ENCODE data around the gene RASGRP2.

RASGRP2 gene

GRCh38 chr11:64751580-64751979 is 7.6 kb upstream of the RASGRP2 start:
- Histone ChIP-seq H2BK12ac (ENCODE audit: low read length) (no peak overlapping the region), H3K79me2 (ENCODE audit: control insufficient read depth, insufficient read depth, low read length, poor library complexity) (no peaks in the 10 kb centered on the region), H3K9ac (ENCODE audit: low read length) (no peak overlapping the region), H3K4ac (ENCODE audit: low read depth, low read length) (no peak overlapping the region), H2AK5ac (ENCODE audit: low read length) (no peak overlapping the region), H3K4me3 (ENCODE audit: low read depth, low read length) (no peak overlapping the region), H2BK5ac (ENCODE audit: low read depth, low read length, poor library complexity) (no peak overlapping the region), H4K8ac (ENCODE audit: low read depth, low read length) (no peak overlapping the region), H3K79me1 (ENCODE audit: low read length) (no peaks in the 10 kb centered on the region), H3K27me3 (ENCODE audit: insufficient read depth, low read length) (peaks cover under 1% of the 10 kb centered on the region), H3K4me2 (ENCODE audit: low read length) (no peak overlapping the region), H3K18ac (ENCODE audit: low read length) (no peak overlapping the region), H2AFZ (ENCODE audit: insufficient read depth, low read length, poor library complexity) (no peak overlapping the region), H3K36me3 (ENCODE audit: control insufficient read depth in 1 of 2, insufficient read depth in 2 of 2, low read length in 2 of 2) (no peaks in the 10 kb centered on the region), H2BK120ac (ENCODE audit: insufficient read depth, low read length, poor library complexity) (no peak overlapping the region), H3K14ac (ENCODE audit: low read length) (no peak overlapping the region), H4K12ac (ENCODE audit: low read depth, low read length) (no peak overlapping the region), H3K9me3 (ENCODE audit: insufficient read depth, low read depth, low read length) (no peaks in the 10 kb centered on the region), H4K91ac (ENCODE audit: low read depth, low read length) (no peak overlapping the region), H3K4me1 (ENCODE audit: control insufficient read depth in 1 of 2, insufficient read depth in 2 of 2, low read length in 2 of 2) (no peaks in the 10 kb centered on the region), H3K23ac (ENCODE audit: low read length) (no peak overlapping the region), H3K27ac (ENCODE audit: low read depth, low read length) (no peak overlapping the region)
- DNase-seq = no peak
- no CpG with 5 or more reads among the region's 9 CpGs for WGBS (ENCODE audit: extremely low coverage, insufficient coverage, insufficient read length)

DNA sequence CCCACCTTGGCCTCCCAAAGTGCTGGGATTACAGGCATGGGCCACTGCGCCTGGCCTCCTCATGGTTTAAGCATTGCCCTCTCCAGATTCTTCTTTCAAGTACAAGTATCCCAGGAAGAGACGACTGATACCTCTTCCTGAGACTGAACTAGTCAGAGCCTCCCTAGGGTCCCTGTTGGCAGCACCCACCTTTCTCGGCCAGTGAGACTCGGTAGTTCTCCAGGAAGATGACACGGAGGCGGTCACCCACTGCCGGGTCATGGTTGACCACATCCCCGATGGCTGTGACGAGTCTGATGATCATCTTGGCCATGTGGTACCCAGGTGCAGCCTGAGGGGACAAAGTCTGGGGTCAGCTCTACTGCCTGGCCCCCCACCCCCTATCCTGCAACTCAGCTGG is 7.2 kb upstream of the RASGRP2 start:
- no peak overlapping the region for H3K4me3 ChIP-seq (ENCODE audit: low read depth, low read length)
- no peak overlapping the region for H3K27ac ChIP-seq (ENCODE audit: low read depth, low read length)
- H3K36me3 ChIP-seq (ENCODE audit: control insufficient read depth in 1 of 2, insufficient read depth in 2 of 2, low read length in 2 of 2) = no peaks in the 10 kb centered on the region
- no peak overlapping the region for H3K9ac ChIP-seq (ENCODE audit: low read length)
- no peak overlapping the region for H2BK120ac ChIP-seq (ENCODE audit: insufficient read depth, low read length, poor library complexity)
- peaks cover 2% of the 10 kb centered on the region for H3K27me3 ChIP-seq (ENCODE audit: insufficient read depth, low read length)
- no peak overlapping the region for H4K8ac ChIP-seq (ENCODE audit: low read depth, low read length)
- no peaks in the 10 kb centered on the region for H3K9me3 ChIP-seq (ENCODE audit: insufficient read depth, low read depth, low read length)
- H3K18ac ChIP-seq (ENCODE audit: low read length) = no peak overlapping the region
- no peak overlapping the region for H2AFZ ChIP-seq (ENCODE audit: insufficient read depth, low read length, poor library complexity)
- H4K12ac ChIP-seq (ENCODE audit: low read depth, low read length) = no peak overlapping the region
- H3K79me2 ChIP-seq (ENCODE audit: control insufficient read depth, insufficient read depth, low read length, poor library complexity) = no peaks in the 10 kb centered on the region
- DNase-seq = no peak
- H3K79me1 ChIP-seq (ENCODE audit: low read length) = no peaks in the 10 kb centered on the region
- no peak overlapping the region for H3K14ac ChIP-seq (ENCODE audit: low read length)
- no CpG with 5 or more reads among the region's 9 CpGs for WGBS (ENCODE audit: extremely low coverage, insufficient coverage, insufficient read length)
- H3K4ac ChIP-seq (ENCODE audit: low read depth, low read length) = no peak overlapping the region
- H3K4me2 ChIP-seq (ENCODE audit: low read length) = no peak overlapping the region
- H2BK5ac ChIP-seq (ENCODE audit: low read depth, low read length, poor library complexity) = no peak overlapping the region
- no peak overlapping the region for H2AK5ac ChIP-seq (ENCODE audit: low read length)
- H2BK12ac ChIP-seq (ENCODE audit: low read length) = no peak overlapping the region
- no peaks in the 10 kb centered on the region for H3K4me1 ChIP-seq (ENCODE audit: control insufficient read depth in 1 of 2, insufficient read depth in 2 of 2, low read length in 2 of 2)
- no peak overlapping the region for H4K91ac ChIP-seq (ENCODE audit: low read depth, low read length)
- no peak overlapping the region for H3K23ac ChIP-seq (ENCODE audit: low read length)

- H3K9ac ChIP-seq (ENCODE audit: low read length) = no peak overlapping the region
- no CpG with 5 or more reads among the region's 13 CpGs for WGBS (ENCODE audit: extremely low coverage, insufficient coverage, insufficient read length)
Observed at GRCh38 chr11:64750361-64751054, 6.6 kb upstream of the RASGRP2 start.

DNA sequence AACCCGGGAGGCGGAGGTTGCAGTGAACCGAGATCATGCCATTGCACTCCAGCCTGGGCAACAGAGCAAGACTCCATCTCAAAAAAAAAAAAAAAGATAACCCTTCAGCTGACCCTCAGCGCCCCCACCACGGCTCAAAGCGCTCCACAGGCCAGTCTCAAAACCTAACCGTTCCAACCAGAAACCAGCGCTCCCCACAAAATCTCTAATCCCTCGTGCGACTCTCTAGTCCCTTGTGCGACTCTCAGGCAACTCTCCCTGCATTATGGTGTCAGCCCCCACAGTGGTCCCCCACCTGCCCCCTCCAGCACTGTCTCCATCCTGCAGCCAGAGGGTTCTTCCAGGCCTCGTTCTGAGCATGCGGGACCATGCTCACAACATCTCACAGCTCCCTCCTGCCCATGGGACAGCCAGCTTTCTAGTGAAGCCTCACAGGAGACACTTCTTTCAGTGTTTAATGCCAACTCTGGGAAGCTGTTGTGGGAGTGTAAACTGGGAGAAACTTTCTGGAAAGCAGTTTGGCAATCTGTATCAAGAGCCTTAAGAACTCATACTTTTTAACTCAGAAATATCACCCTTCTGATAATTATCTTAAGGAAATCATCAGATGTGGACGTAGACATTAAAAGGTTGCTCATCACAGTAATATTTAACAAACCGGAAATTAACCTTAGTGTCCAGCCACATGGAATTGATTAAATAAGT is 4.2 kb upstream of the RASGRP2 start:
- peak in 1 of 2 donors; percentile 15 for DNase-seq
- Histone ChIP-seq H3K27ac (ENCODE audit: low read depth, low read length) (no peak overlapping the region), H3K79me1 (ENCODE audit: low read length) (no peaks in the 10 kb centered on the region), H3K4me2 (ENCODE audit: low read length) (no peak overlapping the region), H2AFZ (ENCODE audit: insufficient read depth, low read length, poor library complexity) (no peak overlapping the region), H4K8ac (ENCODE audit: low read depth, low read length) (no peak overlapping the region), H3K27me3 (ENCODE audit: insufficient read depth, low read length) (peaks cover 29% of the 10 kb centered on the region), H4K12ac (ENCODE audit: low read depth, low read length) (no peak overlapping the region), H3K4me1 (ENCODE audit: control insufficient read depth in 1 of 2, insufficient read depth in 2 of 2, low read length in 2 of 2) (peaks cover 3 to 16% of the 10 kb centered on the region in 2 experiments), H2BK12ac (ENCODE audit: low read length) (no peak overlapping the region), H3K9me3 (ENCODE audit: insufficient read depth, low read depth, low read length) (peaks cover 3% of the 10 kb centered on the region), H4K91ac (ENCODE audit: low read depth, low read length) (no peak overlapping the region), H2BK120ac (ENCODE audit: insufficient read depth, low read length, poor library complexity) (no peak overlapping the region), H3K18ac (ENCODE audit: low read length) (no peak overlapping the region), H2BK5ac (ENCODE audit: low read depth, low read length, poor library complexity) (no peak overlapping the region), H2AK5ac (ENCODE audit: low read length) (no peak overlapping the region), H3K23ac (ENCODE audit: low read length) (no peak overlapping the region), H3K36me3 (ENCODE audit: control insufficient read depth in 1 of 2, insufficient read depth in 2 of 2, low read length in 2 of 2) (no peaks in the 10 kb centered on the region), H3K4me3 (ENCODE audit: low read depth, low read length) (no peak overlapping the region), H3K79me2 (ENCODE audit: control insufficient read depth, insufficient read depth, low read length, poor library complexity) (no peaks in the 10 kb centered on the region), H3K14ac (ENCODE audit: low read length) (no peak overlapping the region), H3K9ac (ENCODE audit: low read length) (no peak overlapping the region), H3K4ac (ENCODE audit: low read depth, low read length) (no peak overlapping the region)
- WGBS (ENCODE audit: extremely low coverage, insufficient coverage, insufficient read length) = no CpG with 5 or more reads among the region's 15 CpGs

More at GRCh38 chr11:64750361-64751054, 6.6 kb upstream of the RASGRP2 start:
- Histone ChIP-seq H3K4me3 (ENCODE audit: low read depth, low read length) (no peak overlapping the region), H2BK120ac (ENCODE audit: insufficient read depth, low read length, poor library complexity) (no peak overlapping the region), H3K27ac (ENCODE audit: low read depth, low read length) (no peak overlapping the region), H3K27me3 (ENCODE audit: insufficient read depth, low read length) (peaks cover 6% of the 10 kb centered on the region), H3K18ac (ENCODE audit: low read length) (no peak overlapping the region), H2AK5ac (ENCODE audit: low read length) (no peak overlapping the region), H3K4ac (ENCODE audit: low read depth, low read length) (no peak overlapping the region), H2AFZ (ENCODE audit: insufficient read depth, low read length, poor library complexity) (no peak overlapping the region), H3K23ac (ENCODE audit: low read length) (no peak overlapping the region), H3K4me1 (ENCODE audit: control insufficient read depth in 1 of 2, insufficient read depth in 2 of 2, low read length in 2 of 2) (peaks cover 0 to 6% of the 10 kb centered on the region in 2 experiments), H3K36me3 (ENCODE audit: control insufficient read depth in 1 of 2, insufficient read depth in 2 of 2, low read length in 2 of 2) (no peaks in the 10 kb centered on the region), H3K14ac (ENCODE audit: low read length) (no peak overlapping the region), H4K91ac (ENCODE audit: low read depth, low read length) (no peak overlapping the region), H3K79me1 (ENCODE audit: low read length) (no peaks in the 10 kb centered on the region), H2BK12ac (ENCODE audit: low read length) (no peak overlapping the region), H4K12ac (ENCODE audit: low read depth, low read length) (no peak overlapping the region), H3K4me2 (ENCODE audit: low read length) (no peak overlapping the region), H3K79me2 (ENCODE audit: control insufficient read depth, insufficient read depth, low read length, poor library complexity) (no peaks in the 10 kb centered on the region), H2BK5ac (ENCODE audit: low read depth, low read length, poor library complexity) (no peak overlapping the region), H3K9me3 (ENCODE audit: insufficient read depth, low read depth, low read length) (no peaks in the 10 kb centered on the region), H4K8ac (ENCODE audit: low read depth, low read length) (no peak overlapping the region)
- no peak for DNase-seq
